Measurements from ENCODE around the gene PTPN7.
"Not testable (repeated sequence)": the region's sequence is repeated elsewhere in the genome, so short reads cannot be mapped to it uniquely, and the experiment has no call there.

The PTPN7 gene

DNA sequence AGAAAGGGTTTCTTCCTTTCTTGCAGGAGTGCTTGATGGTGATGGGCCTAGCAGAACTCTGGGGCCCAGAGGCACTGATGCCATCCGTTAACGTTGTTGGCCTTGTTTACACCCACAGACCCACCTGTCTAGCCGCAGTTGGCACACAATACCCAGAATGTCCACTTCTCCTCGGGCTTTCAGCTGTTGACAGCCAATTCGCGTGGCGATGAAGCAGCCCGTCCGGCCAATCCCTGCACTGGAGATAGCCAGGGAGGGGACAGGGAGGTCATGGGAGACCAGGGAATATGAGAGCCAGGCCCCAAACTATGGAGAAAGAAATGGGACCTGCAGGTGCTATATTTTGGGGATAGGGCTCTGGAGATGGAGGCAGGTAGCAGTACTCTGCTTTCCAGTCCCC is 10.2 kb downstream of the PTPN7 start:
- no peak for TF ChIP-seq ZFX (IDR thresholded peaks at IDR 0.05)
- TF ChIP-seq, protein P1, sequence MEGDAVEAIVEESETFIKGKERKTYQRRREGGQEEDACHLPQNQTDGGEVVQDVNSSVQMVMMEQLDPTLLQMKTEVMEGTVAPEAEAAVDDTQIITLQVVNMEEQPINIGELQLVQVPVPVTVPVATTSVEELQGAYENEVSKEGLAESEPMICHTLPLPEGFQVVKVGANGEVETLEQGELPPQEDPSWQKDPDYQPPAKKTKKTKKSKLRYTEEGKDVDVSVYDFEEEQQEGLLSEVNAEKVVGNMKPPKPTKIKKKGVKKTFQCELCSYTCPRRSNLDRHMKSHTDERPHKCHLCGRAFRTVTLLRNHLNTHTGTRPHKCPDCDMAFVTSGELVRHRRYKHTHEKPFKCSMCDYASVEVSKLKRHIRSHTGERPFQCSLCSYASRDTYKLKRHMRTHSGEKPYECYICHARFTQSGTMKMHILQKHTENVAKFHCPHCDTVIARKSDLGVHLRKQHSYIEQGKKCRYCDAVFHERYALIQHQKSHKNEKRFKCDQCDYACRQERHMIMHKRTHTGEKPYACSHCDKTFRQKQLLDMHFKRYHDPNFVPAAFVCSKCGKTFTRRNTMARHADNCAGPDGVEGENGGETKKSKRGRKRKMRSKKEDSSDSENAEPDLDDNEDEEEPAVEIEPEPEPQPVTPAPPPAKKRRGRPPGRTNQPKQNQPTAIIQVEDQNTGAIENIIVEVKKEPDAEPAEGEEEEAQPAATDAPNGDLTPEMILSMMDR (conservative IDR thresholded peaks at IDR 0.05) = no peak
- H3K27ac ChIP-seq = no peak overlapping the region

DNA sequence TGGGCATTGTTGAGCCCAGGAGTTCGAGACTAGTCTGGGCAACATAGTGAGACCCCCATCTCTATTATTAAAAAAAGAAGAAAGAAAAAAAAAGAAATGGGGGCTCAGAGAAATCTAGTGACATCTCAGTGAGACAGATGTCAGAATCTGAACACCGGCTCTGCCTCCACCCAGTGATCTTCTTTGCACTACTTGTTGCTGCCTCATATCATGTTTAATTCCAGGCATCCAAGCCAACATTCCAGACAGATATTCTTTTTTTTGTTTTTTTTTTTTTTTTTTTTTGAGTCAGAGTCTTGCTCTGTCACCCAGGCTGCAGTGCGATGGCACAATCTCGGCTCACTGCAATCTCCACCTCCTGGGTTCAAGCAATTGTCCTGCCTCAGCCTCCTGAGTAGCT is 10.8 kb downstream of the PTPN7 start:
- H3K27ac ChIP-seq = no peak overlapping the region
- TF ChIP-seq, protein P1 (conservative IDR thresholded peaks at IDR 0.05) = no peak
- TF ChIP-seq ZFX (IDR thresholded peaks at IDR 0.05) = no peak

GRCh38 chr1:202148391-202148790 is 12.0 kb downstream of the PTPN7 start:
- no peak for TF ChIP-seq ZFX (IDR thresholded peaks at IDR 0.05)
- TF ChIP-seq, protein P1 (conservative IDR thresholded peaks at IDR 0.05) = no peak
- H3K27ac ChIP-seq = no peak overlapping the region

GRCh38 chr1:202146993-202147392 is 13.4 kb downstream of the PTPN7 start:
- TF ChIP-seq ZFX (IDR thresholded peaks at IDR 0.05) = no peak
- TF ChIP-seq, protein P1 (conservative IDR thresholded peaks at IDR 0.05) = no peak
- no peak overlapping the region for H3K27ac ChIP-seq

- TF ChIP-seq, protein P1 (conservative IDR thresholded peaks at IDR 0.05) = no peak
- no peak for TF ChIP-seq ZFX (IDR thresholded peaks at IDR 0.05)
These were observed 14.1 kb downstream of the PTPN7 start for GRCh38 chr1:202146279-202146678.

DNA sequence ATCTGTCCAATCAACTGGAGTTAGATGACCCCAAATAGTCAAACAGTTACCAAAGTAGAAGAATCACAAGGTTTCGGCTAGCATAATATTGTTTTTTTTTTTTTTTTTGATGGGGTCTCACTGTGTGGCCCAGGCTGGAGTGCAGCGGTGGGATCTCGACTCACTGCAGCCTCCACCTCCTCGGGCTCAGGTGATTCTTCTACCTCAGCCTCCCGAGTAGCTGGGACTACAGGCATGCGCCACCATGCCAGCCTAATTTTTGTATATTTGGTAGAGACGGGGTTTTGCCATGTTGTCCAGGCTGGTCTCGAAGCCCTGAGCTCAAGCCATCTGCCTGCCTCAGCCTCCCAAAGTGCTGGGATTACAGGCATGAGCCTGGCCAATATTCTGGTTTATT is 14.7 kb downstream of the PTPN7 start:
- H3K27ac ChIP-seq = not testable (repeated sequence)

More at GRCh38 chr1:202146279-202146678, 14.1 kb downstream of the PTPN7 start:
- no peak overlapping the region for H3K27ac ChIP-seq

- TF ChIP-seq, protein P1 (conservative IDR thresholded peaks at IDR 0.05) = no peak
- TF ChIP-seq ZFX (IDR thresholded peaks at IDR 0.05) = no peak
- H3K27ac ChIP-seq = peak overlapping the region; percentile 80
These were observed 15.2 kb downstream of the PTPN7 start for GRCh38 chr1:202145068-202145743.

Measured in C4-2B (cell line).